HTERT RPE-1 (cell line): ENCODE results near the gene OR1Q1.
"Not testable (repeated sequence)": the region's sequence is repeated elsewhere in the genome, so short reads cannot be mapped to it uniquely, and the experiment has no call there.

Experiments
- in situ Hi-C: fragments of 300-500 bp; cut with MboI; formaldehyde crosslinking; loops from 4 replicates; pipeline ENCODE4 v1.14.3; 2020; ENCODE audit warnings: low sequenced_read_pairs

Gene OR1Q1

GRCh38 chr9:122614362-122614761 lies at the start of gene OR1Q1:
Gene OR1Q1 (plus strand): TSS chr9:122614738. CDS start chr9:122614738, 0 bp downstream.
- in situ Hi-C loops: no loop called here

GRCh38 chr9:122567901-122568300 lies 46.6 kb upstream of the OR1Q1 start:
- in situ Hi-C loops: no loop called here

- in situ Hi-C loops: no loop called here
These were observed 42.1 kb upstream of the OR1Q1 start for GRCh38 chr9:122572456-122572855.

GRCh38 chr9:122579874-122580273 lies 34.7 kb upstream of the OR1Q1 start:
- in situ Hi-C loops: no loop called here

- in situ Hi-C loops: no loop called here
These were observed 34.2 kb upstream of the OR1Q1 start for GRCh38 chr9:122580360-122580759.

- in situ Hi-C loops: not testable (repeated sequence)
These were observed 31.3 kb upstream of the OR1Q1 start, which contains the start of gene OR1L8 for GRCh38 chr9:122583284-122583683. Gene OR1L8 (minus strand): TSS chr9:122583384. CDS start chr9:122568477, 14,907 bp downstream.

- in situ Hi-C loops: no loop called here
These were observed 8.8 kb upstream of the OR1Q1 start for GRCh38 chr9:122605691-122606090.

- in situ Hi-C loops: no loop called here
These were observed 8.0 kb upstream of the OR1Q1 start for GRCh38 chr9:122606587-122606986.

- in situ Hi-C loops: no loop called here
These were observed 4.7 kb upstream of the OR1Q1 start for GRCh38 chr9:122609804-122610203.

- in situ Hi-C loops: no loop called here
These were observed 5.5 kb downstream of the OR1Q1 start for GRCh38 chr9:122619996-122620395.

GRCh38 chr9:122642226-122642625 lies 27.7 kb downstream of the OR1Q1 start:
- in situ Hi-C loops: no loop called here

- in situ Hi-C loops: no loop called here
These were observed 41.8 kb downstream of the OR1Q1 start for GRCh38 chr9:122656378-122656777.

- in situ Hi-C loops: no loop called here
These were observed 43.0 kb downstream of the OR1Q1 start, which contains the start of gene OR1B1 for GRCh38 chr9:122657527-122657926. Gene OR1B1 (minus strand): TSS chr9:122657627.

- in situ Hi-C loops: no loop called here
These were observed 46.9 kb downstream of the OR1Q1 start, which contains the start of gene OR1L1 for GRCh38 chr9:122661416-122661815. Gene OR1L1 (plus strand): TSS chr9:122661716. CDS start chr9:122661716, 0 bp downstream.
